Left lung (tissue), 10 donors: ENCODE results near the gene B4GALNT2. TPM values are rescaled to one million over a fixed set of nuclear protein-coding genes. Genes with fewer than 3 reads are reported as not detected.
A peak's percentile ranks its signal among the peaks of the same experiment; 100 is the strongest.

ENCODE experiments used
- ATAC-seq: fragments of 200-7000 bp; cut with Tn5 transposase; one replicate; pipeline ENCODE4 v1.9.1; 2020; ENCODE audit warnings: moderate library complexity
- DNase-seq, 4 donors: peaks; one replicate each; pipeline ENCODE4 v3.0.0-alpha.2; 2013 to 2020
- H3K27ac ChIP-seq, 2 donors: fragments of 200-600 bp; sonication (generic) in 1 of 2; one replicate each; pipeline versions ENCODE4 v1.5.0 to v1.8.0; 2020 to 2021
- H3K27me3 ChIP-seq, 2 donors: fragments of 200-600 bp; sonication (generic) in 1 of 2; one replicate each; pipeline versions ENCODE4 v1.5.0 to v1.8.0; 2020 to 2021
- H3K36me3 ChIP-seq, 2 donors: fragments of 200-600 bp; sonication (generic) in 1 of 2; one replicate each; pipeline versions ENCODE4 v1.5.0 to v1.8.0; 2020 to 2021
- H3K4me1 ChIP-seq, 2 donors: fragments of 200-600 bp; one replicate each; pipeline ENCODE4 v1.8.0; 2021
- H3K4me3 ChIP-seq, 2 donors: fragments of 200-600 bp; sonication (generic) in 1 of 2; one replicate each; pipeline versions ENCODE4 v1.5.0 to v1.8.0; 2020 to 2021; ENCODE audit warnings: mild to moderate bottlenecking in 1 of 2
- H3K9me3 ChIP-seq, 2 donors: fragments of 200-600 bp; sonication (generic) in 1 of 2; one replicate each; pipeline versions ENCODE4 v1.5.0 to v1.8.0; 2020 to 2021
- intact Hi-C, 2 donors: fragments of 100-400 bp; cut with DNase I; formaldehyde crosslinking; loops; one replicate each; pipeline versions ENCODE4 v1.11.2 to v1.14.2; 2022
- polyA plus RNA-seq, 6 donors: library from polyadenylated mRNA; unstranded; fragments of 120-200 nt; gene quantifications; one replicate each; pipeline ENCODE4 v1.2.1, GENCODE V29; 2013; ENCODE audit not compliant: insufficient read length in 6 of 6
- total RNA-seq, 2 donors: library from RNA; stranded (reverse); fragmentation: NEBNext Ultra II Directional; extraction: Animal tissue kit (Norgen Biotek cat#: 25700); gene quantifications; one replicate each; pipeline ENCODE4 v1.2.1, GENCODE V29; 2021
- TF ChIP-seq, protein P1 (sequence below), 2 donors: fragments of 200-600 bp; sonication (generic) in 1 of 2; IDR thresholded peaks; one replicate each; pipeline versions ENCODE4 v1.5.0 to v1.8.0; 2021; ENCODE audit warnings: antibody characterized with exemption in 2 of 2
- donor health status: DM: no; HTN: yes; CAD: no.
- donor health status: DM: no; HTN: no; CAD: no.

B4GALNT2 gene
- total and polyA plus RNA-seq, 8 donors = 0.16 to 0.87 (median 0.58) TPM

DNA sequence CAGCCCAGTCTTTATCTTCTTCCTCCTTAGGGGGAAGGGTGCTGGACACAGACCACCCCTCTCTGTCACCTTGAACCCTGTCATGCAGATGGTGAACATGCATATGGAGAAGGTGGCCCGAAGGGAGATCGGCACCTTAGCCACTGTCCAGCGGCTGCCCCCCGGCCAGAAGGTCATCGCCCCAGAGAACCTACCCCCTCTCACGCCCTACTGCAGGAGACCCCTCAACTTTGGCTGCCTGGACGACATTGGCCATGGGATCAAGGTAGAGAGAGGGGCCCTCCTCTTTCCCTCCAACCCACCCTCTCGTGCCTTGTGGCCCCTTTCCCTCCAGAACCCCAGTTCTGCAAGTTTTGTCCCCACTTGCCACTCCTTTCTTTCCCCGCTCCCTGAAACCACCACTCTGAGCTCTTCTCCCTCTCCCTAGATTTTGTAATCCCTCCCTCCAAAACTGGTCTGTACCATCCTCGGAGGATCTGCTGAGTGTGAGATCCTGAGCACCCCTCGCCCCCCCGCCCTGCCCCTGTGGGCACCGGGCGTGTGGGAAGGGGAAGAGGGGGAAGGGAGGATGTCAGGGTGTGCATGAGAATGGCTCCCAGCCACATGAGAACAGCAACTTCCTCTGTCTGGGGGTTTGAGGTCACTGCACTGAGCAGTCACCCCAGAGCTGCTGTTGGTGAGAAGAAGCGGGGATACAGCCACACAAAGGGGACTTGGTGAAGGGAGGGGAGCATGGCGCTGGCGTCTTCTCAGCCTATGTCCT lies 85.3 kb downstream of the B4GALNT2 start:
- Histone ChIP-seq H3K36me3 (peaks cover 0 to 8% of the 10 kb centered on the region in 2 donors), H3K27ac (peak overlapping the region; percentile 67 to 91), H3K27me3 (peaks cover 0 to 35% of the 10 kb centered on the region in 2 donors), H3K4me3 (no peak overlapping the region), H3K9me3 (no peaks in the 10 kb centered on the region), H3K4me1 (peaks cover 4 to 83% of the 10 kb centered on the region in 2 donors)
- TF ChIP-seq, protein P1, sequence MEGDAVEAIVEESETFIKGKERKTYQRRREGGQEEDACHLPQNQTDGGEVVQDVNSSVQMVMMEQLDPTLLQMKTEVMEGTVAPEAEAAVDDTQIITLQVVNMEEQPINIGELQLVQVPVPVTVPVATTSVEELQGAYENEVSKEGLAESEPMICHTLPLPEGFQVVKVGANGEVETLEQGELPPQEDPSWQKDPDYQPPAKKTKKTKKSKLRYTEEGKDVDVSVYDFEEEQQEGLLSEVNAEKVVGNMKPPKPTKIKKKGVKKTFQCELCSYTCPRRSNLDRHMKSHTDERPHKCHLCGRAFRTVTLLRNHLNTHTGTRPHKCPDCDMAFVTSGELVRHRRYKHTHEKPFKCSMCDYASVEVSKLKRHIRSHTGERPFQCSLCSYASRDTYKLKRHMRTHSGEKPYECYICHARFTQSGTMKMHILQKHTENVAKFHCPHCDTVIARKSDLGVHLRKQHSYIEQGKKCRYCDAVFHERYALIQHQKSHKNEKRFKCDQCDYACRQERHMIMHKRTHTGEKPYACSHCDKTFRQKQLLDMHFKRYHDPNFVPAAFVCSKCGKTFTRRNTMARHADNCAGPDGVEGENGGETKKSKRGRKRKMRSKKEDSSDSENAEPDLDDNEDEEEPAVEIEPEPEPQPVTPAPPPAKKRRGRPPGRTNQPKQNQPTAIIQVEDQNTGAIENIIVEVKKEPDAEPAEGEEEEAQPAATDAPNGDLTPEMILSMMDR (IDR thresholded peaks at IDR 0.05) = no peak
- ATAC-seq (peak; percentile 69), DNase-seq (peak in 2 of 4 donors; percentile 87 to 90)
- intact Hi-C loops = no loop called here

DNA sequence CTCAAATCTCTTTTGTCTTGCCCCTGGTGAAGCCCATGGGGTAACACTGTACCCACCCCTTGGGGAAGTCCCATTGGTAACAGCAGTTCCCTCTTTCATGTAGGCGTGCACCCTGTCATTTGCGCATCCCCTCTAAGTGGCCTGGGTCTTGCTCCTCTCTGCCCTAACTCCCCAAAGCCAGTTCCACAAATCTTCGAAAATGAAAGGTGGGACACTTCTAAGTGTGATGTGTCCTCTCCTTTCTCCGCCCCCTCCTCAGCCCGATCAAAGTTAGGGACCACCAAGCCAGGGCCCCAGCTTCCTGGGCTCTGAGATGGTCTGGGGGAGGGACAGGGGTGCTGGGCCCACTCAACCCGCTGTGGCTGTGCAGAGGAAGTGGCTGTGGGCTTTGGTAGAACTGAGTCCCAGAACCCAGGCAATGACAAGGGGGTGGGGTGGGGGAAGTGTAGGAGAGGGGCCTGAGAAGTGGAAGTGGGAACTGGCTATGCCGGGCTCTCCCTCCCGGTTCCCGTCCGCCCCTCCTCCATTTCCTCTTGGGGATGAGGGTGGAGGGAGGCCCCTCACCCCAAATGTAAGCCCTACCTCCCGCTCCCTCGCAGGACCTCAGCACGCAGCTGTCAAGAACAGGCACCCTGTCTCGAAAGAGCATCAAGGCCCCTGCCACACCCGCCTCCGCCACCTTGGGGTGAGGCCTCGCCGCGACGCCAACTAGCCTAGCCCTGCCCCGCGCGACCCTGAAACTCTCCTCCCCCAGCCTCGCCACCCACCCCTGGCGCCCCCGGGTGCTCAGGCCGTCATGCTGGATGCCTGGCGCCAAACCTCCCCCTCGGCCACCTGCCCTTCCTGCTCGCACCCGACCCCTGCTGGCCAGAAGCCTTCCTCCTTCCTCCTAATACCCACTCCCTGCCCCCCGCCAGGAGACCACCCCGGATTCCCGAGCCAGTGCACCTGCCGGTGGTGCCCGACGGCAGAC lies 86.7 kb downstream of the B4GALNT2 start:
- Histone ChIP-seq H3K4me1 (peaks cover 4 to 83% of the 10 kb centered on the region in 2 donors), H3K36me3 (peaks cover 0 to 8% of the 10 kb centered on the region in 2 donors), H3K27me3 (peaks cover 12 to 49% of the 10 kb centered on the region in 2 donors), H3K27ac (peak overlapping the region; percentile 67 to 91), H3K9me3 (no peaks in the 10 kb centered on the region), H3K4me3 (peak overlapping the region in 1 of 2 donors; percentile 16)
- intact Hi-C loops = no loop called here
- TF ChIP-seq, protein P1 (IDR thresholded peaks at IDR 0.05) = no peak
- ATAC-seq (peak; percentile 52), DNase-seq (peak in 2 of 4 donors; percentile 62 to 88)

DNA sequence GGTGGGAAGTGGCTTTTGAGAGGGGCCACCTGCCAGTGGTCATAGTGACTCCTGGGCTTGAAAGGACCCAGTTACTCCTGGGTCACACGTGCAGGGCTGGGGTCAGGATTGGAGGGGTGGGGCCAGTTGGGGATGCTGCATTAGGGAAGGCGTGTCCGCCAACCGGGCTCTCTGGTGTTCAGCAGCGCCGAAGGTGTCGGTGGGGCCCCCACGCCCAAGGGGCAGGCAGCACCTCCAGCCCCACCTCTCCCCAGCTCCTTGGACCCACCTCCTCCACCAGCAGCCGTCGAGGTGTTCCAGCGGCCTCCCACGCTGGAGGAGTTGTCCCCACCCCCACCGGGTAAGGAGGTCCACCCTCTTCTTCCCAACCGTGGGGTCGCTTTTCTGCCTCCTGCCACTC lies 87.4 kb downstream of the B4GALNT2 start:
- DNase-seq = peak in 1 of 4 donors; percentile 76
- H3K27me3 ChIP-seq = peaks cover 20 to 57% of the 10 kb centered on the region in 2 donors
- ATAC-seq = no peak
- TF ChIP-seq, protein P1 (IDR thresholded peaks at IDR 0.05) = no peak
- H3K36me3 ChIP-seq = peaks cover 0 to 8% of the 10 kb centered on the region in 2 donors
- intact Hi-C loops = loop anchor here in 1 of 2 donors (5.0 kb wide), 1 partner anchor 38 kb away; no protein-coding TSS in a partner anchor
- no peaks in the 10 kb centered on the region for H3K9me3 ChIP-seq
- peaks cover 4 to 83% of the 10 kb centered on the region in 2 donors for H3K4me1 ChIP-seq
- H3K4me3 ChIP-seq = no peak overlapping the region
- H3K27ac ChIP-seq = peak overlapping the region in 1 of 2 donors; percentile 91

DNA sequence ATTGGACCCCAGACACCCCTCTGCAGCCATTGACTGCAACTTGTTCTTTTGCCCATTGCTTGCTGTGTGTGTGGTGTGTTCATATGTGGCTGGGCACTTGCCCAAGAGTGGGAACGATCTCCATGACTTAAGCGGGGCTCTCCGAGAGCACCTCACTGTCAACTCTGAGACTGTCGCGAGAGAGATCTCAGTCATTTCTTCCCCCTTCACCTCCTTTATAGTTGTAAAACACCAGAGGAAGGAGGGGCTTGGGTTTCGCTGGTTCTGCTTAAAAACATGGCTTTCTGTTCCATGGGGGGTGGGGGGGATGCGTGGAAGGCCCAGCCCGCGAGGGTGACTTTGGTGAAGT lies 90.6 kb downstream of the B4GALNT2 start:
- DNase-seq = no peak

More for the DNA sequence above, 90.6 kb downstream of the B4GALNT2 start:
- intact Hi-C loops = loop anchor here in 1 of 2 donors (5.0 kb wide), 1 partner anchor 41 kb away; no protein-coding TSS in a partner anchor
- TF ChIP-seq, protein P1 (IDR thresholded peaks at IDR 0.05) = no peak
- Histone ChIP-seq H3K4me3 (no peak overlapping the region), H3K9me3 (no peaks in the 10 kb centered on the region), H3K36me3 (peaks cover 0 to 8% of the 10 kb centered on the region in 2 donors), H3K27ac (no peak overlapping the region), H3K27me3 (peaks cover 27 to 81% of the 10 kb centered on the region in 2 donors), H3K4me1 (peaks cover 0 to 57% of the 10 kb centered on the region in 2 donors)
- no peak for ATAC-seq
